SK-N-SH treated with all-trans-retinoic acid at 6 μM for 48 hours (cell line): ENCODE measurements around the gene LTBP1.
A peak's percentile ranks its signal among the peaks of the same experiment; 100 is the strongest.

Experiments used
- ATAC-seq: fragments of 200-7000 bp; cut with Tn5 transposase; 3 replicates; pipeline ENCODE4 v1.9.1; 2020; ENCODE audit warnings: mild to moderate bottlenecking, moderate library complexity
- ARNTL ChIP-seq: fragments of 450-650 bp; formaldehyde crosslinking; IDR thresholded peaks from 2 replicates; pipeline ENCODE4 v1.5.0; 2020; ENCODE audit warnings: low read depth, mild to moderate bottlenecking, moderate library complexity, borderline replicate concordance
- CSDC2 ChIP-seq: fragments of 250-450 bp; sonication (Bioruptor Pico); IDR thresholded peaks from 2 replicates; pipeline ENCODE4 v1.5.0; 2020; ENCODE audit warnings: mild to moderate bottlenecking, moderate library complexity
- ESRRG ChIP-seq: fragments of 250-450 bp; sonication (Bioruptor Pico); IDR thresholded peaks from 2 replicates; pipeline ENCODE4 v1.6.1; 2021; ENCODE audit warnings: mild to moderate bottlenecking
- ISL1 ChIP-seq: fragments of 250-450 bp; sonication (Bioruptor Pico); IDR thresholded peaks from 2 replicates; pipeline ENCODE4 v2.1.2; 2022; ENCODE audit warnings: mild to moderate bottlenecking, moderate library complexity
- OSR1 ChIP-seq: fragments of 250-450 bp; sonication (Bioruptor Pico); IDR thresholded peaks from 2 replicates; pipeline ENCODE4 v1.8.0; 2022; ENCODE audit warnings: moderate library complexity, mild to moderate bottlenecking, inconsistent platforms
- PPARA ChIP-seq: fragments of 250-450 bp; sonication (Bioruptor Pico); IDR thresholded peaks from 2 replicates; pipeline ENCODE4 v1.5.0; 2020; ENCODE audit warnings: mild to moderate bottlenecking, borderline replicate concordance
- SNAI2 ChIP-seq: fragments of 250-450 bp; sonication (Bioruptor Pico); IDR thresholded peaks from 2 replicates; pipeline ENCODE4 v1.5.0; 2020; ENCODE audit warnings: mild to moderate bottlenecking, moderate library complexity
- TCF4 ChIP-seq: fragments of 250-450 bp; sonication (Bioruptor Pico); IDR thresholded peaks from 2 replicates; pipeline ENCODE4 v1.8.0; 2021; ENCODE audit warnings: mild to moderate bottlenecking, moderate library complexity, borderline replicate concordance
- TOX ChIP-seq: fragments of 250-450 bp; sonication (Bioruptor Pico); IDR thresholded peaks from 2 replicates; pipeline ENCODE4 v1.8.0; 2021; ENCODE audit warnings: mild to moderate bottlenecking, moderate library complexity, borderline replicate concordance
- ZC3H10 ChIP-seq: fragments of 250-450 bp; sonication (Bioruptor Pico); IDR thresholded peaks from 2 replicates; pipeline ENCODE4 v1.5.1; 2021; ENCODE audit warnings: mild to moderate bottlenecking, moderate library complexity
- ZFP3 ChIP-seq: fragments of 250-450 bp; sonication (Bioruptor Pico); IDR thresholded peaks from 2 replicates; pipeline ENCODE4 v1.5.0; 2020; ENCODE audit warnings: mild to moderate bottlenecking, moderate library complexity
- ZNF565 ChIP-seq: fragments of 450-650 bp; formaldehyde crosslinking; conservative IDR thresholded peaks from 2 replicates; pipeline ENCODE4 v1.5.0; 2020; ENCODE audit warnings: low read depth, mild to moderate bottlenecking, moderate library complexity
- ZNF8 ChIP-seq: fragments of 450-650 bp; formaldehyde crosslinking; IDR thresholded peaks from 2 replicates; pipeline ENCODE4 v1.5.0; 2020; ENCODE audit warnings: mild to moderate bottlenecking, moderate library complexity
- TF ChIP-seq, protein P1 (sequence below): fragments of 250-450 bp; sonication (Bioruptor Pico); IDR thresholded peaks from 2 replicates; pipeline ENCODE4 v1.8.0; 2020; ENCODE audit warnings: mild to moderate bottlenecking, moderate library complexity, borderline replicate concordance
- TF ChIP-seq, protein P2 (sequence below): fragments of 250-450 bp; sonication (Bioruptor Pico); IDR thresholded peaks from 2 replicates; pipeline ENCODE4 v1.5.0; 2020; ENCODE audit warnings: mild to moderate bottlenecking, moderate library complexity
- TF ChIP-seq, protein P3 (sequence below): fragments of 250-450 bp; sonication (Bioruptor Pico); IDR thresholded peaks from 2 replicates; pipeline ENCODE4 v1.8.0; 2021; ENCODE audit warnings: low read depth, mild to moderate bottlenecking, moderate library complexity, borderline replicate concordance
- TF ChIP-seq, protein P4 (sequence below): fragments of 250-450 bp; sonication (Bioruptor Pico); IDR thresholded peaks from 2 replicates; pipeline ENCODE4 v1.5.1; 2020; ENCODE audit warnings: low read depth, mild to moderate bottlenecking, moderate library complexity

The LTBP1 gene

DNA sequence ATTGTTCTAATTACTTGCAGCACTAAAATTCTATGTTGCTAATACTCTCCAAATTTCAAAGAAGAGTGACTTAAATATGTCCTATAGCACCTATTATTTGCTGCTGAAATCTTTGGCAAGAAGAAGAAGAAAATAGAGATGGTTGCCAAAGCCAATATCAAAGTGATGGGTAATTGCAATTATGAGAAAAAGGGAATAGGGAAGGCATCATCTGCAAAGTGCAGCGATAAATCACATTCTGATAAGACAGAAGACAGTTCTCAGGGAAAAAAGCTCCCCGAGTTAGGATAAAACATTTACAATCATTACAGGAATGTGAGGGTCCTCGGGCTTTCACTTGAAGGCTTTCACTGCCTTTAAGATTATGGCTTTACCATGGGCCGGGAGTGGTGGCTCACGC, 457.6 kb downstream of the LTBP1 start:
- ATAC-seq: no peak
- TF ChIP-seq ARNTL (CRISPR knock-in tag) (no peak), ISL1 (CRISPR knock-in tag) (peak; percentile 82)

DNA sequence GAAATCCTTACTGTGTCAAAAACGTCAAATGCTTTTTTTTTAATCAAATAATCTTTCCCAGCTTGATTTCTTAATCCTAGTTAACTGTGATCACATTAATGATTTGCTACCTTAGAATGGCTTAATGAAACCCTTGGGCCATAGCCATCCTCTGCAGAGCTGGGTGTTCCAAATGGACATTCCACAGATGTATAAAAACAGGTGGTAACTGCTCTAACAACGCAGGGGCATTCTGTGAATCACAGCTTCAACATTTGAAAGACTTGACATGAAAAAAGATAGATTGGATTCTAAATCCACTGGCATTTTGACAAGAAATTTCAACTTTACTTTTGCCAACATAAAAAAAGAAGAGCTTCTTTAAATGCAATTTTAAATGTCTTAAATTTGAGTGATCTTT, 459.9 kb downstream of the LTBP1 start:
- peak; percentile 26; the same call in 2 of the 3 replicates for ATAC-seq
- TF ChIP-seq, protein P1, sequence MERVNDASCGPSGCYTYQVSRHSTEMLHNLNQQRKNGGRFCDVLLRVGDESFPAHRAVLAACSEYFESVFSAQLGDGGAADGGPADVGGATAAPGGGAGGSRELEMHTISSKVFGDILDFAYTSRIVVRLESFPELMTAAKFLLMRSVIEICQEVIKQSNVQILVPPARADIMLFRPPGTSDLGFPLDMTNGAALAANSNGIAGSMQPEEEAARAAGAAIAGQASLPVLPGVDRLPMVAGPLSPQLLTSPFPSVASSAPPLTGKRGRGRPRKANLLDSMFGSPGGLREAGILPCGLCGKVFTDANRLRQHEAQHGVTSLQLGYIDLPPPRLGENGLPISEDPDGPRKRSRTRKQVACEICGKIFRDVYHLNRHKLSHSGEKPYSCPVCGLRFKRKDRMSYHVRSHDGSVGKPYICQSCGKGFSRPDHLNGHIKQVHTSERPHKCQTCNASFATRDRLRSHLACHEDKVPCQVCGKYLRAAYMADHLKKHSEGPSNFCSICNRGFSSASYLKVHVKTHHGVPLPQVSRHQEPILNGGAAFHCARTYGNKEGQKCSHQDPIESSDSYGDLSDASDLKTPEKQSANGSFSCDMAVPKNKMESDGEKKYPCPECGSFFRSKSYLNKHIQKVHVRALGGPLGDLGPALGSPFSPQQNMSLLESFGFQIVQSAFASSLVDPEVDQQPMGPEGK (CRISPR knock-in tag): peak; percentile 44; the same call in 1 of the 2 replicates
- TF ChIP-seq ISL1 (CRISPR knock-in tag): peak; percentile 65; the same call in 1 of the 2 replicates
- no peak for TF ChIP-seq ZNF8 (CRISPR knock-in tag)
- peak; percentile 42; the same call in 1 of the 2 replicates for TF ChIP-seq ZC3H10 (CRISPR knock-in tag)

DNA sequence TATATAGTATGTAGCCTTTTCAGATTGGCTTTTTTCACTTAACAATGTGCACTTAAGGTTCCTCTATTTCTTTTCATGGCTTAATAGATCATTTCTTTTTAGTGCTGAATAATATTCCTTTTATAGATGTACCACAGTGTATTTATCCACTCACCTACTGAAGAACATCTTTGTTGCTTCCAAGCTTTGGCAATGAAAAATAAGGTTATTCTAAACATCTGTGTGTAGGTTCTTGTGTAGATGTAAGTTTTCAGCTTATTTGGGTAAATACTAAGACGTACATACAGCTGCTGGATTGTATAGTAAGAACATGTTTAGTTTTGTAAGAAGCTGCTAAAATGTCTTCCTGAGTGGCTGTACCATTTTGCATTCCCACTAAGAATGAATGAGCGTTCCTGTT, 461.4 kb downstream of the LTBP1 start:
- TF ChIP-seq, protein P2, sequence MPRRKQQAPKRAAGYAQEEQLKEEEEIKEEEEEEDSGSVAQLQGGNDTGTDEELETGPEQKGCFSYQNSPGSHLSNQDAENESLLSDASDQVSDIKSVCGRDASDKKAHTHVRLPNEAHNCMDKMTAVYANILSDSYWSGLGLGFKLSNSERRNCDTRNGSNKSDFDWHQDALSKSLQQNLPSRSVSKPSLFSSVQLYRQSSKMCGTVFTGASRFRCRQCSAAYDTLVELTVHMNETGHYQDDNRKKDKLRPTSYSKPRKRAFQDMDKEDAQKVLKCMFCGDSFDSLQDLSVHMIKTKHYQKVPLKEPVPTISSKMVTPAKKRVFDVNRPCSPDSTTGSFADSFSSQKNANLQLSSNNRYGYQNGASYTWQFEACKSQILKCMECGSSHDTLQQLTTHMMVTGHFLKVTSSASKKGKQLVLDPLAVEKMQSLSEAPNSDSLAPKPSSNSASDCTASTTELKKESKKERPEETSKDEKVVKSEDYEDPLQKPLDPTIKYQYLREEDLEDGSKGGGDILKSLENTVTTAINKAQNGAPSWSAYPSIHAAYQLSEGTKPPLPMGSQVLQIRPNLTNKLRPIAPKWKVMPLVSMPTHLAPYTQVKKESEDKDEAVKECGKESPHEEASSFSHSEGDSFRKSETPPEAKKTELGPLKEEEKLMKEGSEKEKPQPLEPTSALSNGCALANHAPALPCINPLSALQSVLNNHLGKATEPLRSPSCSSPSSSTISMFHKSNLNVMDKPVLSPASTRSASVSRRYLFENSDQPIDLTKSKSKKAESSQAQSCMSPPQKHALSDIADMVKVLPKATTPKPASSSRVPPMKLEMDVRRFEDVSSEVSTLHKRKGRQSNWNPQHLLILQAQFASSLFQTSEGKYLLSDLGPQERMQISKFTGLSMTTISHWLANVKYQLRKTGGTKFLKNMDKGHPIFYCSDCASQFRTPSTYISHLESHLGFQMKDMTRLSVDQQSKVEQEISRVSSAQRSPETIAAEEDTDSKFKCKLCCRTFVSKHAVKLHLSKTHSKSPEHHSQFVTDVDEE: no peak
- TF ChIP-seq ARNTL (CRISPR knock-in tag) (no peak), ZNF8 (CRISPR knock-in tag) (peak; percentile 97), ZFP3 (CRISPR knock-in tag) (no peak), OSR1 (CRISPR knock-in tag) (no peak)
- TF ChIP-seq, protein P3, sequence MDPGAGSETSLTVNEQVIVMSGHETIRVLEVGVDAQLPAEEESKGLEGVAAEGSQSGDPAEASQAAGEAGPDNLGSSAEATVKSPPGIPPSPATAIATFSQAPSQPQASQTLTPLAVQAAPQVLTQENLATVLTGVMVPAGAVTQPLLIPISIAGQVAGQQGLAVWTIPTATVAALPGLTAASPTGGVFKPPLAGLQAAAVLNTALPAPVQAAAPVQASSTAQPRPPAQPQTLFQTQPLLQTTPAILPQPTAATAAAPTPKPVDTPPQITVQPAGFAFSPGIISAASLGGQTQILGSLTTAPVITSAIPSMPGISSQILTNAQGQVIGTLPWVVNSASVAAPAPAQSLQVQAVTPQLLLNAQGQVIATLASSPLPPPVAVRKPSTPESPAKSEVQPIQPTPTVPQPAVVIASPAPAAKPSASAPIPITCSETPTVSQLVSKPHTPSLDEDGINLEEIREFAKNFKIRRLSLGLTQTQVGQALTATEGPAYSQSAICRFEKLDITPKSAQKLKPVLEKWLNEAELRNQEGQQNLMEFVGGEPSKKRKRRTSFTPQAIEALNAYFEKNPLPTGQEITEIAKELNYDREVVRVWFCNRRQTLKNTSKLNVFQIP (CRISPR knock-in tag): no peak
- no peak for ATAC-seq

DNA sequence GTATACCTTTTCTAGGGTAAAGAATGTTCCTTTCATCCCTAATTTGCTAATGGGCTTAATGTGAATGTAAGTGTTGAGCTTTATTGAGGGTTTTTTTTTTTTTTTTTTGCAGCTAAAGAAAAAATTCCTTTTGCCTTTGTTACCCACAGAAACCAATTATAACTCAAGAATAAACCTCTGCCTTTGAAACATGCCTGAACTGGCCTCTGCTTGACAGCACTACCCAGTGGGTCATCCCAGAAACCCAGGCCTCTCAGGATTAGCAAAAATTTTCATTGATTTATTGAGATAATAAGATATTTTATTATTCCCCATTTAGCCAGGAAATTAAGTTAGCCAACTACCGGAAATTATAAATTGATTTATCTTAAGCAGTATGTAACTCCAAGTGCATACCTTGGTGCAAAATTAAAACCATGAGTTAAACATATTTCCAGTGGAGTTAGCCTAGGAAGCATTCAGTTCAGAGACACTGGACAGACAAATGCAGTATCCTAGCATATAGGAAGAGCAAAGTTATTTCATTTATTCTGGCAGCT, 462.7 kb downstream of the LTBP1 start:
- peak; percentile 68 for ATAC-seq
- TF ChIP-seq ZC3H10 (CRISPR knock-in tag): peak; percentile 75; the same call in 1 of the 2 replicates
- no peak for TF ChIP-seq TCF4 (CRISPR knock-in tag)
- TF ChIP-seq ISL1 (CRISPR knock-in tag): peak; percentile 81

DNA sequence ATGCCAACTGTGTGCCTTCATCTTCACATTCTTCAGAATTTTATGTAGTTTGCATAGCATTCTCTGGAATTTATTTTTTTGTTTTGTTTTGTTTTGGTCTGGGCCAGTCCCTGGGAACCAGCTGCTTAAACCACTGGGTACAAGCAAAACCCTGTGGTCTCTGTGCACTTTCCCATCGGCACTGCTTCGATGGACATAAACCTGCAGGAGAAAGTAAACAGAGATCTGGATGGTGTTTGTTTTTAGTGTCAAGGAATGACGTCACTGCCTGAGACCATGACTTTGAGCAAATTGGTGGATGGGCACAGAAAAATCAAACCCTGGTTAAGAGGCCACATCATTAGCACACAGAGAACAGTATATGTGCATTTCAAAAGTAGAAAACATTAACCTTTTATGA, 465.0 kb downstream of the LTBP1 start:
- ATAC-seq: peak; percentile 46
- TF ChIP-seq ESRRG (CRISPR knock-in tag) (no peak), OSR1 (CRISPR knock-in tag) (no peak), ISL1 (CRISPR knock-in tag) (no peak), SNAI2 (CRISPR knock-in tag) (no peak), ZFP3 (CRISPR knock-in tag) (no peak), TOX (no peak), CSDC2 (peak; percentile 66; the same call in 1 of the 2 replicates)

DNA sequence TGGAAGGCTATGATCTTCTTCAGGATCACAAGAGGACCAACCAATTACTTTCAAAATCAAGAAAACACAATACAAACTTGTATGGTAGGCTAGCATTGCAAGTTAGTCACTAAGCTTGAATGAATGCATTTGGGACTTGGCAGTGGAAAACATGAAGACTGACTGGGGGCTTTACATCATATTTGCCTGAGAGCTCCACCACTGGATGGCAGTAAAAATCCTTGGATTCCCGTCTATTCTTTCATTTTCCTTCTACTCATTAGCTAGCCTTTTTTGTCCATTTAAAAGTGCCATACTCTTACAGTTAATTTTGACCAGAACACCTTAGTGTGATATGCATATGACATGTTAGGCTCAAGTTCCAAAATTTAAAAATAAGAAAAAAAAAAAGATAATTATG, 466.2 kb downstream of the LTBP1 start:
- peak; percentile 44 for ATAC-seq
- no peak for TF ChIP-seq TCF4 (CRISPR knock-in tag)
- TF ChIP-seq, protein P2: no peak
- TF ChIP-seq, protein P1 (CRISPR knock-in tag): no peak
- TF ChIP-seq PPARA (CRISPR knock-in tag): no peak
- no peak for TF ChIP-seq OSR1 (CRISPR knock-in tag)
- TF ChIP-seq, protein P4, sequence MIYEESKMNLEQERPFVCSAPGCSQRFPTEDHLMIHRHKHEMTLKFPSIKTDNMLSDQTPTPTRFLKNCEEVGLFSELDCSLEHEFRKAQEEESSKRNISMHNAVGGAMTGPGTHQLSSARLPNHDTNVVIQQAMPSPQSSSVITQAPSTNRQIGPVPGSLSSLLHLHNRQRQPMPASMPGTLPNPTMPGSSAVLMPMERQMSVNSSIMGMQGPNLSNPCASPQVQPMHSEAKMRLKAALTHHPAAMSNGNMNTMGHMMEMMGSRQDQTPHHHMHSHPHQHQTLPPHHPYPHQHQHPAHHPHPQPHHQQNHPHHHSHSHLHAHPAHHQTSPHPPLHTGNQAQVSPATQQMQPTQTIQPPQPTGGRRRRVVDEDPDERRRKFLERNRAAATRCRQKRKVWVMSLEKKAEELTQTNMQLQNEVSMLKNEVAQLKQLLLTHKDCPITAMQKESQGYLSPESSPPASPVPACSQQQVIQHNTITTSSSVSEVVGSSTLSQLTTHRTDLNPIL: no peak
- TF ChIP-seq ZNF565 (CRISPR knock-in tag): no peak
- no peak for TF ChIP-seq ZNF8 (CRISPR knock-in tag)
- no peak for TF ChIP-seq ZC3H10 (CRISPR knock-in tag)
- TF ChIP-seq ARNTL (CRISPR knock-in tag): no peak
- TF ChIP-seq CSDC2: no peak
